CD4-positive, alpha-beta T cell treated with Interleukin-17A for 4 hours (primary cell): ENCODE data around the gene RAPGEF3.
A peak's percentile ranks its signal among the peaks of the same experiment; 100 is the strongest.

Experiments used
- DNase-seq: peaks from one replicate; pipeline ENCODE4 v3.0.0-alpha.2; 2020; ENCODE audit warnings: mixed read lengths

Gene RAPGEF3, protein sequence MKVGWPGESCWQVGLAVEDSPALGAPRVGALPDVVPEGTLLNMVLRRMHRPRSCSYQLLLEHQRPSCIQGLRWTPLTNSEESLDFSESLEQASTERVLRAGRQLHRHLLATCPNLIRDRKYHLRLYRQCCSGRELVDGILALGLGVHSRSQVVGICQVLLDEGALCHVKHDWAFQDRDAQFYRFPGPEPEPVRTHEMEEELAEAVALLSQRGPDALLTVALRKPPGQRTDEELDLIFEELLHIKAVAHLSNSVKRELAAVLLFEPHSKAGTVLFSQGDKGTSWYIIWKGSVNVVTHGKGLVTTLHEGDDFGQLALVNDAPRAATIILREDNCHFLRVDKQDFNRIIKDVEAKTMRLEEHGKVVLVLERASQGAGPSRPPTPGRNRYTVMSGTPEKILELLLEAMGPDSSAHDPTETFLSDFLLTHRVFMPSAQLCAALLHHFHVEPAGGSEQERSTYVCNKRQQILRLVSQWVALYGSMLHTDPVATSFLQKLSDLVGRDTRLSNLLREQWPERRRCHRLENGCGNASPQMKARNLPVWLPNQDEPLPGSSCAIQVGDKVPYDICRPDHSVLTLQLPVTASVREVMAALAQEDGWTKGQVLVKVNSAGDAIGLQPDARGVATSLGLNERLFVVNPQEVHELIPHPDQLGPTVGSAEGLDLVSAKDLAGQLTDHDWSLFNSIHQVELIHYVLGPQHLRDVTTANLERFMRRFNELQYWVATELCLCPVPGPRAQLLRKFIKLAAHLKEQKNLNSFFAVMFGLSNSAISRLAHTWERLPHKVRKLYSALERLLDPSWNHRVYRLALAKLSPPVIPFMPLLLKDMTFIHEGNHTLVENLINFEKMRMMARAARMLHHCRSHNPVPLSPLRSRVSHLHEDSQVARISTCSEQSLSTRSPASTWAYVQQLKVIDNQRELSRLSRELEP

DNA sequence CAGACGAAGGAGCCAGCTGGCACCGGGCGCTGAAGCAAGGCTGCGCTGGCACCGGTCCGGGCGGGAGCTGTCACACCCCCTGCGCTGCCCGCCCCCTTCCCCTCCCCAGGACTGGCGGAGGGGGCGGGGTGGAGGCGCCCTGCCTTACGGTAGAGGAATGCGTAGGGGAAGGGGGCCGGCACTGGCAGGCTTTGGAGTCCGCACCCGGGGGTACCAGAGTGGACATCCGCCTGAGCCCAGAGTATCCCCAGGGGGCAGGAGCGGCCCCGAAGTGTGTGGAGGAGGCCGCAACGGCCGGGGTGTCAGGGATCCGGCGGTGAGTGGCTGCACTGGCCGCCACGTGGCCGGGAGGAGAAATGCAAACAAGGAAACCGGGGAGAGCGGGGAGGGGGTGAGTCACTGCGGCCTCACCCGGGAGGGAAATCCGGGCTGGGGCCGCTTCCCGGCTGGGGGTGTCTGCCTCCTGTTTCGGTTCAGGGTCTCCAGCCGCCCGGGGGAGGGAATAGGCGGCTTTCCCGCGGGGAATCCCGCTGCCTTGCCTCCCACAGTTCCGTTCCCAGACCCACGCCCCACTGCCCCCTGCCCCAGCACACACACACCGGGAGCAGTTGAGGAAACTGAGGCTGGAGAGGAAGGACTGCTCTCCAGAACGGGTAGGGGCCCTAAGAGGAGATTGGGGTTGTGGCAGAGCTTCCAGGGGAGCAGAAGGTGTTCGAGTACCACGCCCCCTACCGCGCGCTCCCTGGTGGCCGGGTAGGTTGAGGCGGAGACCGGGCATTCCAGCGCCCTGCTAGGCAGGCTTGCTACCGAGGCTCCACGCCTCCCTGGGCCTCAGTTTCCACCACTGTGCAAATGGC lies at the start of gene RAPGEF3:
TSS of gene RAPGEF3 (minus strand) at position 47 of the 857 bp plus-strand sequence. CDS start 324 bp downstream, outside the sequence.
- peak; percentile 81 for DNase-seq

DNA sequence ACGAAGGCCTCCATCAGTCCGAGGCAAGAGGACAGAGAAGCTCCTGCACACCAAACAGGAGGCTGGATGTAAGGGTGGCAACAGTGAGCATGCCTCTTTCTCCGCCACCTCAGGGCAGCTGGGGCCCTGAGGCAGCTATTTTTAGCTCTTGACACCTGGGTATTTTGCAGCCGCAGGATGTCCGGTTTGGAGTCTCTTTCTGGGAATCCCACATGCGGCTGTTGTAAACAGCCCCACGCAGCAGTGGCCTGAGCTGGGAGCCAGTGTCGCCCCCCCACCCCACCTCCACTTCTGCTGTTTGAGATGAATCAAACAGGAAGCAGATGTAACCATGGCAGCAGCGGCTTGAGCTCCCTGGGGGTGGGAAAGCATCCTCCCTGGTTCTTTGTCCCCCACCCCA lies 49.4 kb upstream of the RAPGEF3 start:
- DNase-seq, result peak; percentile 83

DNA sequence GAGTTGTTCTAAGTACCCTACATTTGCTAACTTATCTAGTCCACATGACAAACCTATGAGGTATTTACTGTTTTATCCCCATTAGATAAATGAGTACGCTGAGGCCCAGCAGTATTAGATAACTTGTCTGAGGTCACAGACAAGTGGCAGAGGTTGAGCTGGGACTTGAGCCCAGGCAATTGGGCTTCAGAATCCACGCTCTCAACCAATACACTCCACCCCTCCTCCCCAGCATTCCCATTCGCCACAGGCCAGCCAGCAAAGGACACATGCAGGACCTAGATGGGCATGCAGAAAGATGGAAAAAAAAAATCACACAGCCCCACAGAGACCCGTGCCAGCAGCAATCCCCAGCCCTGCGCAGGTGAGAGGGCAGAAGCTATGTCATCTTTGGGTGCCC lies 48.7 kb upstream of the RAPGEF3 start:
- DNase-seq, result no peak

DNA sequence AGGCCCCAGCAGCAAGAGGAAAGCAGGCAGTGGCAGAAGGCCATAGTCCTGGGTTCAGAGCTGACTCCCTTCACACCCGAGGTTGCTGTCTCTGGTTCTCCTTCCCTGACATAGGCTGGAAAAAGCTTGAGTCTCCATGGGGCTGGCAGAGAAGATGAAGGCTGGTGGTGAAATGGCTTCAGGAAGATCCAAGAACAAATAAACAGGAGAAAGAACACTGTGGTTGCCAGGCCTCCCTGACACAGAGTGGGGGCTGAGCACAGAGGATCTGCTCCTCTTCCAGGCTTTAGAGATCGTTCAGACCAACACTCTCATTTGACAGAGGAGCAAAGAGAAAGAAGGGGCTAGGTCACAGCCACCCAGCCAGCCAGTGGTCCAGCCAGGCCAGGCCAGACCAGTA lies 46.7 kb upstream of the RAPGEF3 start:
- no peak for DNase-seq

GRCh38 chr12:47804171-47804570 lies 45.5 kb upstream of the RAPGEF3 start:
- DNase-seq, result no peak

DNA sequence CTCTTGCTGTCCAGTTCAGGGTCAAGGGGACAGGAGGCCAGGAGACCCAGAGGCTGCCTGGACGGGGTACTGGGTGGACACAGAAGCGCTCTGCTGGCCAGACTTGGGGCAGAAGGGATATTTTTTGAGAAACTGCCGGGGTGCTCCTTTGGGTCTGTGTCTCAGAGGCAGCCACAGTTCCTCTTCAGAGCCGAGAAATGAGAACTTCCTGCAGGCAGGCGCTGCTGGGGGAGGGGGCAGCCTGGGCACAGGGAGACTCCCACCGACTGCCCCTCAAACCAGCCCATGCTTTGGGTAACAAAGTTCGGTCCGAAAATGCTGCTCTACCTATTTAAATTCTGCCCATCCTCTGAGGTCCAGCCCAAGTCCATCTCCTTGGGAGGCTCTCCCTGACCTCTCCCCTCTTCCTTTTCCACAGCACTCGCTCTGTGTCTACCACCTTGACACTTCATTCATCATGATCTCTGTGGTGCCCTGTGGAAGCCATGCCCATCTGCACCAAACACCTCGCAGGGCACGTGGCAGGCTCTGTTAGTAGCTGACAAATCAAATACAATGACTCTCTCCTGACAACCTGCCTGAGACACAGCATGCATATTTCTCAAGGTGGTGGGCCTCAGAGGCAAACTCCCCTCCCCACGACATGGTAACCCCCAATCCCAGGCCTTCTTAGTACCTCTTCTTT lies 44.7 kb upstream of the RAPGEF3 start:
- DNase-seq, result peak; percentile 36

GRCh38 chr12:47802312-47802711 lies 43.6 kb upstream of the RAPGEF3 start:
- no peak for DNase-seq

- no peak for DNase-seq
Observed at GRCh38 chr12:47801904-47802246, 43.2 kb upstream of the RAPGEF3 start.

DNA sequence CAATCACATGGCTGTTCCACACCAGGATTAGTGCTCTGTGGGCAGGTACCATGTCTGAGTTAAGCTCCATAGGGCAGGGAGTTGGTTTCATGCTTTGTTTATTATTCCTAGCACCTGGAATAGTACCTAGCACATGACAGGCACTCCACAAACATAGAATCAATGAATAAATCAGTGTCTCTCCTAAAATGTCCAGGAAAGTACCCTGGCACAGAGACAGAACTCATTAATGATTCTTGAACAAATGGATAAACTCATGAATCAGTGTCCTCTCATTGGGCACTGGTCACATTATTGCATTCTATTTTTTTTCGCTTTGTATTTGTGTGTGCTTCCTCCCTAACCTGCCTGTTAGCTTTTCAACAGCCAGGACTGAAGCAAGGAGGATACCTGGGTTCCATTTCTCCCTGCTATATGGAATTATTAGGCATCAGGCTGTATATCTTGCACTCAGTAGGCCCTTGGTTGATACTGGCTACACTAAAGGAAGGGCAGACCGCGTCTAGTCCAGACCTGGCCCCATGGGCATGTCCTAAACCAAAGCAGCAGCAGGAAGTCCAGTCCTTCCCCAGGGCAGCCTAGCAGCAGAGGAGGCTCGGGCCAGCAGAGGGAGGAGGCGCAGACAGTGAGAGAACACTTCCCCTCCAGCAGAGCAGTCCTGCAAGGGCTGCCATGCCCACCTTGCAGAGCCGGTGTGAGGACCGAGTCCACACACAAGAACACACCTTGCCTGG lies 42.7 kb upstream of the RAPGEF3 start:
- no peak for DNase-seq

- no peak for DNase-seq
Observed at GRCh38 chr12:47800582-47800981, 41.9 kb upstream of the RAPGEF3 start.

GRCh38 chr12:47799357-47799955 lies 40.8 kb upstream of the RAPGEF3 start:
- no peak for DNase-seq

GRCh38 chr12:47798382-47798948 lies 39.8 kb upstream of the RAPGEF3 start:
- DNase-seq, result no peak

- DNase-seq, result peak; percentile 57
Observed at GRCh38 chr12:47797441-47797840, 38.8 kb upstream of the RAPGEF3 start.

GRCh38 chr12:47795814-47796411 lies 37.2 kb upstream of the RAPGEF3 start:
- no peak for DNase-seq

- no peak for DNase-seq
Observed at GRCh38 chr12:47795121-47795813, 36.6 kb upstream of the RAPGEF3 start.

- DNase-seq, result no peak
Observed at GRCh38 chr12:47794679-47795078, 36.0 kb upstream of the RAPGEF3 start.

DNA sequence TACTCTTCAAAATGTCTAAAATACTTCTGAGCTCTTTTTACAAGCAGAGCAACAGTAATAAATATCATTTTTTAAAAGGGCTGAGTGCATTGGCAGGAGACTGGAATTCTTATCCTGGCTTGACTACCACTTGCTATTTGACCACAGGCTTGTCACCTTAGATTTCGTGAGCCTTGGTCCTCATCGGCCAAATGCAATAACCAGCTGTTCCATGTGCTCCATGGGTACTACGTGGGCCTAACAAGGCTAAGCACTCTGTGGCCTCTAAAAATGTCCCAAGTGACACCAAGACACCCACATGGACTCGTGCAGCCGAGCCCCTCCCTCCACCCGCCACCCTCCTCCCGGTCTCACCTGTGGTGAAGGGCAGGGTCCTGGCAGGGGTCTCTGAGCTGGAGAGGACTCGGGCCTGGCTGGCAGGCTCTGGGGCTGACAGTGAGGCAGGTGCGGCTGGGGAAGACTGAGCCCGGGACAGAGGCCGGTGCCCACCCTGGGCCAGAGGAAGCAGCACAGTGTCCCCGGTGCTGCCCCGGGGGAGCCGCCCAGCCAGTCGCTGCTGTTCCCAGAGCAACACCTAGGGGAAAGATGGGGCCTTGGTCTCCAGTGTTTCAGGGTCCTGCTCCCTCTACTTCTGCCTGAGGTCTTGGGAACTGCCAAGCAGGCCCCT lies 34.5 kb upstream of the RAPGEF3 start:
- DNase-seq, result no peak

- no peak for DNase-seq
Observed at GRCh38 chr12:47791874-47792273, 33.2 kb upstream of the RAPGEF3 start.

DNA sequence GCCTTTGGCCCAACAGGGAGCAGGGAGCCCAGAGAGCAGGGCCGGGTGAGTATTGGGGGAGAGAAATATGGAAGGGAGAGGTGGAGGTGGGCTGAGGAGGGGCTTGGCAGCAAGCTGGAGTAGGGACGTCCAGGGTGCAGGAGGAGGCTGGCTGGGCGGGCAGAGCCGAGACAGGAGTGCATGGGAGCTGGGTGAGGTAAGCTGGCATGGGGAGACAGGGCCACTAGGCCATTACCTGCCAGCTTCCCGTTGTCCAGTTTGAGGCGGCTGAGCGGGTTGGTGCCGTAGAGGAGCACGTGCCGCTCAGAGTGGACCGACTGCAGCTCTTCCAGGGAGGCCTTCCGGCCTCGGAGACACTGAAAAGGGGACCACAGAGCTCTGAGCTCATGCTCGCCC lies 32.7 kb upstream of the RAPGEF3 start:
- DNase-seq, result no peak
